Dermis microvascular lymphatic vessel endothelial cell (primary cell): ENCODE results near the gene MRPS21. TPM values are rescaled to one million over a fixed set of nuclear protein-coding genes. Genes with fewer than 3 reads are reported as not detected.

Experiments used
- DNase-seq, 2 donors: peaks; one replicate each; pipeline versions ENCODE4 v3.0.0 to v3.0.0-alpha.2; 2010; ENCODE audit warnings: low read depth in 2 of 2
- total RNA-seq: library from RNA; depleted of rRNA; stranded (reverse); fragments of >200 nt; gene quantifications from 2 replicates; pipeline ENCODE4 v1.2.1, GENCODE V29; 2014

MRPS21 gene
- total RNA-seq, result 39.4 and 47.4 TPM in 2 replicates

DNA sequence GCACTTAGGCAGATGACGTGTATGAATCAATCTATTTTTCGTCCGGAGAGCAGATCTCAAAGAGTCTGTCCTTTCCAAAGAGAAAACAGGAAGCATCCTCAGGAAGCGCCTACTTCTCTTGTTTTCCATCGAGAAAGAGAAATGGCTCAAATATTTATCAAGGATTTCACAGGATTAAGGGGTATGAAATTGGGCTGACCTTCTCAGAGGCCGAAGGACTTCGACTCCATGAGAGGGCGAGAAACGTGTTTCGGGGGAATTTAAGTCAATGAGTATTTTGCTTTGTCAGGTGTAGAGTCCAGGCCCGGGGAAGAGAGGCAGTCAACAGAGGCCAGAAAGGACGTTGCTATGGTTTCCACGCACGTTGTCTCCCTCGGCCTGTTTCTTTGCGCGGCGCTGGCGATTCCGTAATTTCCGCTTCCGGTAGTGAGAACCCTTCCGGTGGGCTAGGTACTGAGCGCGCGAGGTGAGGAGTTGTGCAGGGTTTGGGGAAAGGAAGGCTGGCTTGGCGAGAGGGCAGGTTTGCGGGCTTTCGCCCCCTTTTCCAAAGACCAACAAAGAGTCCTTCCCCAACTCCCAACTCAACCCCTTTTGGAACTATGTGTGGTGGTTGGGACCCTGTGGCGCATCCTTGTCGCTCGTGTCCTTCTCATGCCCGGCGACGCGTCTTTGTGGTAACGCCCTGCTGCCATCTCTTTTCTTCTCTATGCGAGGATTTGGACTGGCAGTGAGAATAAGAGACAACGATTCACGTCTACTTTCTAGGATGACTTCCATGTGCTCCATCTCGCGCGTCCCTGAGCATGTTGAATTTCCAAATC lies at the start of gene MRPS21:
MRPS21 (plus strand) TSS at position 429 of the 821 bp plus-strand sequence. CDS start 506 bp downstream, outside the sequence.
- peak; percentile 96 to 97 for DNase-seq

DNA sequence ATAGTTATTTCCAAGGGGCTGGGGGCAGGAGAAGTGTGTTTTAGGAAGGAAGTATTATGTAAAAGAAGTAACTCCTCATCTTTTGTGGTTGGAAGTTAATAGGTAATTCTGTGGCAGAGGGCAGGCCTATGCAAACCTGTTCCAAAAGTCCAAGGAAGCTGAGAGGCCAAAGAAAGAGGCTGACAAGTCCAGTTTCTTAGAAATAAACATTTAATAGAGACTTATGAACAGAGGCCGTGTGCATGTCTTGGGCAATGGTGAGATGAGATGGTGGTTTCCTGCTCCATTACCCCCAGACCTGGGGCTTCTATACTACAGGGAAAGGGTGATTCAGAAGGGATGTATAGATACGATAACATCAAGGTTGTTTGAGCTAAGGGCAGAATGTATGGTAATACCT lies 43.7 kb upstream of the MRPS21 start:
- DNase-seq, result no peak

DNA sequence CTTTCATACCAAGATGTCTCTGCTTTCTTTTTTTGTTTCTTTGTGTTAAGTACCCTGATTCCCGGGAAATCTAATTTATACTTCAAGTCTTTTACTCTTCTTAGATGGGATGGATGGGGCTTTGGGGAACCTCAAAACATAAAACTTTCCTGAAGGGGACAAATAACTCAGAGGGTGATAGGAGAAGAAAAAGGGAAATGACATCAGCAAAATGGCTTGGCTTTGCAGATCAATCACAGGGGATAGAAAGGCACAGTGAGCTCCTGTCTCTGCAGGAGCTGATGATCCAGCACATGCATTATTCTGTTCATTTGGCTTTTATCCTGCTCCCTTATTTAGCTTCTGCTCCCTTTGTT lies 37.5 kb upstream of the MRPS21 start:
- no peak for DNase-seq

DNA sequence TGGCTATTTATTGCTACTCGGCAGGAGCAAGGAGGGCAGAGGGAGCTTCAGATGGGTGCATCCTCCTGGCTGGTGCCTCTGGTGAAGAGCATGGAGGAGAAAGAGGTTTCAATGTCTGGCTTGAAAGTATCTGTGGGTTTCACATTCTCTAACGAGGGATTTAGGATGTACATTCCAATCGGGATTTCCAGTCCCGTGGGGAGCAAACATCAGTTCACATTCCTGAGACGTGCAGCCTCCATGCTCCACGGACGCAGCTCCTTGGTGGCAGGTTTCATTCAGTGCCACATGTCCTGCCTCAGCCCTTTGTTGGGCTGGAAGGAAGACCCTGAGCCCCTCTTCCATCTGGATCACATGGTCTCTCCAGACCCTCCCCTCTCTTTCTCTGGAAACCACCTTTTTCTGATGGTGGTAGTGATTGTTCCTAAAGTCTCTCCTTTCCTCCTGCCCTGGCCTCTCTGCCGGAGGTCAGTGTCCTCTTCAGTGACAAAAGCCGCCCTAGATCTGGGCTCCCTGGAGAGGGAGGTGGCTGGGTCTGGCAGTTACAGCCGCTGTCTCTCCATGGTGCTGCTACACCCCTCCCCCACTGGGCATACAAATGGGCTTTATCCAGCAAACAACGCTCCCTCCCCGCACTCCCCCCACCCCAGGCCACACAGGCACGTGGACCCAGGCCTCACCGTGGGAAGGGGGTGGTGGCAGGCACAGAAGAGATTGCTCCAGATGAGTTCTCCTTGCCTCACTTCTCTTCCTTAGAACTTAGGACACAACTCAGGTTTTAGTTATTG lies 36.9 kb upstream of the MRPS21 start:
- DNase-seq, result no peak

DNA sequence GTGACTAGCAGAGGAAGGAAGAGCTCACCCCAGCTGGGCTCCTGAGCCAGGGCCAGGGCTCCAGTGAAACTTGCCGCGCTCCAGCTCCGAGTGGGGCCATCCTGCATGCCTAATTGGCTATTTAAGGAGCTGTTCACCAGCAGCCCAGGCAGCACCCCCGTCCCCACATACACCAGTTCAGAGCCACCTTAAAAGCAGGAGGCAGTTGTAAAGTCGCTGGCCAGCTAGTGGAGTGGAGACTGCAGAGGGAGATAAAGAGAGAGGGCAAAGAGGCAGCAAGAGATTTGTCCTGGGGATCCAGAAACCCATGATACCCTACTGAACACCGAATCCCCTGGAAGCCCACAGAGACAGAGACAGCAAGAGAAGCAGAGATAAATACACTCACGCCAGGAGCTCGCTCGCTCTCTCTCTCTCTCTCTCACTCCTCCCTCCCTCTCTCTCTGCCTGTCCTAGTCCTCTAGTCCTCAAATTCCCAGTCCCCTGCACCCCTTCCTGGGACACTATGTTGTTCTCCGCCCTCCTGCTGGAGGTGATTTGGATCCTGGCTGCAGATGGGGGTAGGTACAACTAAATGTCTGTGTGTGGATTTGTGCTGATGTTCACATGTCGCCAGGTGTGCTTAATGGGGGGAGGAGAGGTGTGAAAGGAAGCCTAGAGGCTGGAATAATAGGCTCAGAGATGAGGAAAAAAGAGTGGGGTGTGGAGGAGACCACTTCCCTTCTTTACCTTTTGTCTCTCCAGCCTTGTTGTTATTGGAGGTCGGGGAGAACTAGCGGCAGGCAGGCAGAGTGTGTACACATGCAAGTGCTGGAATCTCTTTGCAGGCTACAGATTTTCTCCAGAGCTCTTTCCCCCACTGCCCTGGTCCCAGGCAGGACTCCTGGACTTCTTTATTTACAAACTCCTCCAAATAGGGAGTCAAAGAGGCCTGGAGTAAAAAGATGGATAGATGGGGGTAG lies 35.8 kb upstream of the MRPS21 start, which contains the start of gene CA14:
CA14 (plus strand) TSS at position 151 of the 962 bp plus-strand sequence; CDS start at position 506, 355 bp downstream.
- DNase-seq, result no peak

DNA sequence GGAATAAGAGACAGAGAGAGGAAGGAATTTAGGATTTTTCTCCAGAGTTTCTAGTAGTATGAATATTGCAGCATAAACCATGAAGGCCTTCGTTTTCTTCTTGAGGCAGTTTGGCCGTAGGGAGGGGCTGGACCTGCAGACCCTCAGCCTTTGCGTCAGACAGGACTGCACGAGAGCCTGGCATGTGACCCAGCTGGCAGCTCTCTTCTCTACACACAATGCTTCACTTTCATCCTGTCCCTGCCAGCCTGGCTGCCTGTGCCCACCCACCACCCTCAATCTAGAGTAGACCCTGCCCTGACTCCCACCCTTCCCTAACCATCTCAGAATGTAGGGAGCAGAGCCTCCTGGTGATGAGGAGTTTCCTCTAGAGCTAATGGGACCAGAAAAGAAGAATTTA lies 34.4 kb upstream of the MRPS21 start:
- no peak for DNase-seq

DNA sequence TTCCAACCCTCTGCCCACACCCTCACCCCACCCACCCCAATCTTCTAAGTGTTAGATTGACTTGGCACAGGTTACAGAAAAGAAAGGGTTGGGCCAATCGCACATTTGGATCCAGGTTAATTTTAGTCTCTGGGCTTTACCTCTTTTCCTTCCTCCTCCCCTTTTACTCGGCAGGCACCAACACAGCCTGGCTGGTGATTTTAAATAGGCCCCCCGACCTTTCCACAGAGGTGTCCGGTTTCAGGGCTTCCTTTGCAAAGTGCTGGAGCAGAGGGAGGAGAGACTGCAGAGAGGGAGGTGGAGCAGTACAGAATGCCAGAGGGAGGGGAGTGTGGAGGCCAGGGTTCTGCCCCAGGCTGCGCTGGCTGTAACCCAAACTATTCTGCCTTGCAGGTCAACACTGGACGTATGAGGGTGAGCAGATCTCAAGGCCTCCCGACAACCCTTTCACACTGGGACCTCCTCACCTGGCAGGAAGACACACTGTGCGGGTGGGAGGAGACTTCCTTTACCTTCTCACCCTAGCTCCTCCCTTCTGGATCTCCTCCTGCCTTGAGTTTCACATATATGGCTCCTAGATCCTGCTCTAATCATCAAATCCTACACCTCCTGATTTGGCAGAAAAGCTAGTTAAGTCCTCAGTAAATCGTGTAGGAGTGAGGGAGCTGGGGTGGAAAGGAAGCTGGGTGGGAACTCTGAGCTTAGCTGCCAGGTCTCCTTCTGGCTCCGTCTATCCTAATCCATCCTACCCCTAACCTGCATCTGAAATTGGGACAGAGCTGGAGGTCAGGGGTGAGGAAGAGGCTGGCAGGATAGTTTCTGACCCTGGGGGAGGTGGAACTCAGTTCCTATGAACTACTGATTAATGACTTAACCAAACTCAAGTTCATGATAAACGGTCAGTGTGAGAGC lies 33.6 kb upstream of the MRPS21 start:
- DNase-seq, result peak in 1 of 2 donors; percentile 28

DNA sequence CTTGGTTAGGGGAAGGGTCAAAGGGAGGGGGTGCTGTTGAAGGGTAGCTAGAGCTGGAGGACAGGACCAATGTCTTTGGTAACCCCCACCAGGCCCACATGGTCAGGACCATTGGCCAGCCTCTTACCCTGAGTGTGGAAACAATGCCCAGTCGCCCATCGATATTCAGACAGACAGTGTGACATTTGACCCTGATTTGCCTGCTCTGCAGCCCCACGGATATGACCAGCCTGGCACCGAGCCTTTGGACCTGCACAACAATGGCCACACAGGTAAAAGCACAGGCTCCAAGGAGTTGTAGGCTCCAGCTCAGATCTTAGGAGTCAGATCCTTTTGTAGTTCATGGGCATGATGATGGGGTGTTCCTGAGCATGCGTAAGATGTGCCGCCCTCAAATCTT lies 32.3 kb upstream of the MRPS21 start:
- no peak for DNase-seq

DNA sequence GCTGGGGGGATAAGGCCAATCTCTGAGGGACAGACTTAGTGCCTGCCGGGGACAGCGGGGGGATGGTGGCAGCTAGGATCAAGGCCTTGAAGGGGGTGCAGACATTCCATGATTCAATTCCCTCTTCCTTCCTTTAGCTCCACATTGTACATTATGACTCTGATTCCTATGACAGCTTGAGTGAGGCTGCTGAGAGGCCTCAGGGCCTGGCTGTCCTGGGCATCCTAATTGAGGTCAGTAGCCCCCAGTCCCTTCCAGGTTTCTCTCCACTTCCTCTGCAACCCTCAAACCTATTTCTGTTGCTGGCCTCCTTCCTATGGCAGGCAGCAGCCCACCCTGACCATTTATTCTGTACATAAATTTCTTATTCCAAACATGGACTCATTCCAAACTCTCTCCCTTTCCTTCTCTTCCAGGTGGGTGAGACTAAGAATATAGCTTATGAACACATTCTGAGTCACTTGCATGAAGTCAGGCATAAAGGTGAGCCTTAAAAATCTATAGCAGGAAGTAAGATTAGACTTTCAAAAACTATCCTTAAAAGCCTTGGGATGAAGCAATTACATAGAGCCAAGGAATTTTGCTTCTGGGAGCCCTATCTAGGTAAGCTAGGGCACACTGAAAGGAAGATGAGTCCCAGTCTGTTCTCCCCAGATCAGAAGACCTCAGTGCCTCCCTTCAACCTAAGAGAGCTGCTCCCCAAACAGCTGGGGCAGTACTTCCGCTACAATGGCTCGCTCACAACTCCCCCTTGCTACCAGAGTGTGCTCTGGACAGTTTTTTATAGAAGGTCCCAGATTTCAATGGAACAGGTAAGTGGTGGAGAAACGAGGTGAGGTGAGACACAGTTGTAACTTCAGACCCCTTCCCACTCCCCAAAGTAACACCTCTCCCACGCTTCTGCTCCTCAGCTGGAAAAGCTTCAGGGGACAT lies 31.0 kb upstream of the MRPS21 start:
- no peak for DNase-seq

DNA sequence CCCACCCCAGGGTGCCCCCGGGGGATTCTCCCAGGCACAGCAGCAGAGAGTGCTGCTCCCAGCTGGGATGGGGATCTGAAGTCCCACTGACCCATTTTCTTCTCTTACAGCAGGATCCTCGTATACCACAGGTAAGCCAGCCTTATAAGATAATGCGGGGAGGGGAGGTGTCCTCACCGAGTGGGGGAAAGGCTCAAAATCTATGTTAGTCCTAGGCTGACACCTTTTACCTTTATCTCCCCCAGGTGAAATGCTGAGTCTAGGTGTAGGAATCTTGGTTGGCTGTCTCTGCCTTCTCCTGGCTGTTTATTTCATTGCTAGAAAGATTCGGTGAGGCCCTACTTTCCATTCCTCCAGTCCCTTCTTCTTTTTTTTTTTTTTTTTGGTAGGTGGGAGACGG lies 30.1 kb upstream of the MRPS21 start:
- no peak for DNase-seq

DNA sequence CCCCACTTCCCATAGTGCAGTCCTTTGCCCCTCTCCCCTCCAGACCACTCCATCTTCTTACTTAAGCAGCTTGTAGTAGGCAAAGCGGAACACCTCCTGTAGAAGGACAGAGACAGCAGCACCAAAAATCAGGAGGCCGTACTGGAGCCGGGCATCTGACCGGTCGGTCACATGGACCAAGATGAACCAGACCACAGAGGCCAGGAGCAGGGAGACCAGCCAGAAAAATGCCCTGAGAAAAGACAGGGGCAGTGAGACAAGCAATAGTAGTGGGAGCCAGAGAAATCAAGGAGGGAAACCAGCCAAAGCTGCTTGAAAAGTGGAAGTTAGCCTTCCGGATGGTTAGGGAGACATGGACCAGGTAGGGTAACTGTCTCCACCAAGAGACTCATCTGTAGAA lies 25.8 kb upstream of the MRPS21 start:
- no peak for DNase-seq

DNA sequence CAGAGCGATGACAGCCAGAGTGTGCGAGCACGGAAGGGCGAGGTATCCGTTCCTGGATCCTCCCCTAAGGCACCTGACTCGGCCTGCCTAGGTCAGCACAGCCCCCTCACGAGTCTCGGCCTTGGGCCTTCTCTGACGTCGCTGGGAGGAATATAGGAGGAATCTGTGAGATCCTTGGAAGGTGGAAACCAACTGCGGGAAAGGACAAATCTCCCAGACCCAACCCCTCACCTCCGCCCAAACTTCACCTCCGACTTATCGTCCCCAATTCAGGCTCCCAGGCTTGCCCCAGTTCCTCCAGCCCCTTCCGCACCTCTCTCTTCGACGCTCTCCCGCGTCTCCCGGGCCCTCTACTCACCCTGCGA lies 25.3 kb upstream of the MRPS21 start:
- peak; percentile 48 to 64 for DNase-seq

DNA sequence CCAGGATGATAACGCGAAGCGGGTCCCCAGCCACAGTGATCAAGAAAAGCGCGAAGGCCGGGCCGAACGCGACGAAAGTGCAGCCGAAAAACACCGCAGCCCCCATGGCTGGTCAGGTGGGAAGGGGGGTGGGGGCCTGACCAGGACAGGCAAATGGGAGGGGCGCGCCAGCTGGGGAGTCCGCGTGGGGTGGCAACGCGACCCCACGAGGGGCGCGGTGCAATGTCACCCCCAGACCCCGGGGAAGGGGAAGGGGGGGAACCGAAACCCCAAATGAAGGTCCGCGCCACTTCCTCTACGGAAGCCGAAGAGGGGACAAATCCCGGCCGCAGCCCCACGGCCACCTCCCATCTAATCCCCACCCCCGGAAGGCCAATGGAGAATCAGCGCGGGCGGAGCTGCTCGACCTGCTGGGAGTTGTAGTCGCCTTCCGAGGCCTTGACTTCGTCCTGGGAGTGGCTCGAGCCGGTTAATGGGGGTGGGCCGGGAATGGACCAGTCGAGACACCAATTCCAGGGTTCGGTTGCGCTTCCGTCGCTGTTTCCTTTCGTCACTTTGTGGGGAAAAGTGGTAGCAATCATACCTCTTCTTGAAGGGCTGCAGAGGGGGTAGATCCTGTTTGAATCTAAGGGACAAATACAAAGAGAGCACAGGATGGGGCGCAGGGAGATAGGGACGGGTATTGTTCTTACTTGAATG lies 24.8 kb upstream of the MRPS21 start, which contains the start of gene APH1A:
APH1A (minus strand) TSS at position 312 of the 699 bp plus-strand sequence; CDS start at position 106, 206 bp downstream.
- peak; percentile 95 to 98 for DNase-seq

DNA sequence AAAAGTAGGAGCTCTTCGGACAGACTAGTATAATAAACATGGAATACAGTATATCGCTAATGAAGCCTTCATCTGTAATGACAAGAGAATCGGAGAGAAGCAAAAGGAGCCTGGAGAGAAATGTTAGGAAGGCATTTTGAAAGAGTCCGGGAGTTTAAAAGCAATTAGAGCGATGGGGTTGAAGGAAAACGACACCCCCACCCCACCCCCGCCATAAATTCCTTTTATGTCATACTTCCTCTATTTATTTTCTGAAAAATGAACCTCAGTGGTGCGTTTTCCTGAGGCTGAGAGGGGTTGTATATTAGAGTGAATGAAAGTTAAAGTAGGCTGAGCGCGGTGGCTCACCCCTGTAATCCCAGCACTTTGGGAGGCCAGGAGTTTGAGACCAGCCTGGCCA lies 24.2 kb upstream of the MRPS21 start:
- DNase-seq, result no peak

DNA sequence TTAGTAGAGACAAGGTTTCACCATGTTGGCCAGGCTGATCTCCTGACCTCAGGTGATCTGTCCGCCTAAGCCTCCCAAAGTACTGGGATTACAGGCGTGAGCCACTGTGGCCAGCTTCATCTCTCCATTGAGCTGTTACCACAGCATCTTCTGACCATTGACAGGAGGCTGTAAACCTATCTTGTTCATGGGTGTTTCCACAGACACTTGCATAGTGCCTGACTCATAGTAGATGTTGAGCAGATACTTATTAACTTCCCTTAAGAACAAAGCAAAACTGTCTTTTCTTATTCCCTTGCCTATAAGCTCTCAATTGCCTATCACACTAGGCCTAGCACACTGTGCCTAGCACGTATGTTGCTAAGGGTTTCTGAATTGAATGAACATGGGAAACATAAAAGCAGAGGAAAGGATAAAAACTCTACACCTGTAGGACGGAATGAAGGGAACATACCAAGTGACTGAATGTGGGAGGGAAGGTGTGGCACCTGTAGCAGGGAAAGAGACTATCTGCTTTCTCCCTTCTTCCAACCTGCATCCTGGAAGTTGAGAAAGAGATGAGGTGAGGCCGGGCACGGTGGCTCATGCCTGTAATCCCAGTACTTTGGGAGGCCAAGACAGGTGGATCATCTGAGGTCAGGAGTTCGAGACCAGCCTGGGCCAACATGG lies 22.2 kb upstream of the MRPS21 start:
- DNase-seq, result no peak

DNA sequence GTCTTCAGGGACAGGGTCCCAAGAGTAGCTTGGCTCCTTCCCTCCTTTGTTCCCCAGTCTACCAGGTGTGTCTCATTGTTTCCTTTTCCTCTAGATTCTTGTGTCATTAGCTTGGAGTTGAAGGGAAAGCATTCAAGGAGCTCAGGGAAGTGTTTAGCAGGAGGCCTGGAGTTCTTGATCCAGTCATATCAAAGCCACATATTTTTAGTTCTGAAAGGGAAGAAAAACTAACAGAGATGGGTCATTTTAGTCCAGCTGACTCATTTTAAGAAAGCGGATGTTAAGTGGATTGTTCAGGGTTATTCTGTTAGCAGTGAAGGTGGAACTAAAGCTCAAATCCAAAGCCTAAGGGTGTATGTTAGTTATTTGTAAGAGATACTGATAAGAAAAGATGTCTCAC lies 20.4 kb upstream of the MRPS21 start:
- peak in 1 of 2 donors; percentile 14 for DNase-seq

DNA sequence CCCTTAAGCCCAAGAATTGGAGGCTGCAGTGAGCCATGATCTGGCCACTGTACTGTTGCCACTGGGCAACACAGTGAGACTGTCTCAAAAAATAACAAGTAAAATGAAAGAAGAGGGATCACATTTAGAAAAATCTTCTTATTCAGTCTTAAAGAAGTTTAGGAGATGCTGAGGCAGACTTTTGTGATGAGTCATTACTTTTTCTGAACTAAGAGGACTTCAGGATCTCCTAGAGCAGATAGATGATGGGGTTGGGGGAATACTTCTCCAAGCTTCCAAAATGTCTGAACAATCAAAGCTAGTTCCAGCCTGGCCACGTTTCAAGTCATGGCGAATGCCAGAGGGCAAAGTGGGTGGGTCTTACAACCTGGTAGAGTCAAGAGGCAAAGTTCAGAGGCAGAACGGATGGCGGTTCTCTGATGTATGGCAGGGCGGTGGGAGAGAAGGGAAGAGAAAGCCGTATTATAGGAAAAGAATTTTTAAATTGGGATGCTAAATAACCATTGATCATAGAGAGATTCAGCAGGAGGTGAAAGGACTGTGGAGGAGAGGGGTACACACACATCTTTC lies 13.4 kb upstream of the MRPS21 start:
- no peak for DNase-seq
